Trophoblast cell (in vitro differentiated cells and primary cell): Measurements from ENCODE around the gene C16orf74.

Experiments
- DNase-seq, 2 donors: peaks; one replicate each; pipeline ENCODE4 v3.0.0-alpha.2; 2016
- H2AFZ ChIP-seq: 2 replicates; pipeline ENCODE4 v1.6.1; 2013; ENCODE audit warnings: low read length, moderate library complexity, mild to moderate bottlenecking; ENCODE audit not compliant: insufficient read depth, poor library complexity
- H2AK5ac ChIP-seq: 2 replicates; pipeline ENCODE4 v1.6.1; 2013; ENCODE audit warnings: mild to moderate bottlenecking, low read length
- H2BK120ac ChIP-seq: 2 replicates; pipeline ENCODE4 v1.6.1; 2013; ENCODE audit warnings: low read length, mild to moderate bottlenecking, moderate library complexity; ENCODE audit not compliant: insufficient read depth, poor library complexity
- H2BK12ac ChIP-seq: 2 replicates; pipeline ENCODE4 v1.6.1; 2013; ENCODE audit warnings: mild to moderate bottlenecking, low read length, moderate library complexity
- H2BK5ac ChIP-seq: 2 replicates; pipeline ENCODE4 v1.6.1; 2013; ENCODE audit warnings: low read length, low read depth, moderate library complexity, mild to moderate bottlenecking; ENCODE audit not compliant: poor library complexity
- H3K14ac ChIP-seq: 2 replicates; pipeline ENCODE4 v1.6.1; 2013; ENCODE audit warnings: mild to moderate bottlenecking, low read length
- H3K18ac ChIP-seq: 2 replicates; pipeline ENCODE4 v1.6.1; 2013; ENCODE audit warnings: mild to moderate bottlenecking, low read length
- H3K23ac ChIP-seq: 2 replicates; pipeline ENCODE4 v1.6.1; 2013; ENCODE audit warnings: low read length
- H3K27ac ChIP-seq: 2 replicates; pipeline ENCODE4 v1.5.1; 2013; ENCODE audit warnings: low read depth, mild to moderate bottlenecking, inconsistent platforms, low read length, moderate library complexity
- H3K27me3 ChIP-seq: 2 replicates; pipeline ENCODE4 v1.6.1; 2013; ENCODE audit warnings: inconsistent platforms, mild to moderate bottlenecking, low read length, moderate library complexity; ENCODE audit not compliant: insufficient read depth
- H3K36me3 ChIP-seq, 2 experiments: 1 replicate in 1 of 2; 2 replicates in 1 of 2; pipeline ENCODE4 v1.6.1; 2013; ENCODE audit warnings: low read length in 2 of 2, mild to moderate bottlenecking in 2 of 2, moderate library complexity in 1 of 2; ENCODE audit not compliant: insufficient read depth in 2 of 2, control insufficient read depth in 1 of 2
- H3K4ac ChIP-seq: 2 replicates; pipeline ENCODE4 v1.6.1; 2013; ENCODE audit warnings: low read depth, mild to moderate bottlenecking, low read length, moderate library complexity
- H3K4me1 ChIP-seq, 2 experiments: 1 replicate in 1 of 2; 2 replicates in 1 of 2; pipeline ENCODE4 v1.6.1; 2013; ENCODE audit warnings: low read length in 2 of 2, mild to moderate bottlenecking in 2 of 2, moderate library complexity in 1 of 2; ENCODE audit not compliant: insufficient read depth in 2 of 2, control insufficient read depth in 1 of 2
- H3K4me2 ChIP-seq: 2 replicates; pipeline ENCODE4 v1.6.1; 2013; ENCODE audit warnings: inconsistent platforms, mild to moderate bottlenecking, low read length, moderate library complexity
- H3K4me3 ChIP-seq: 2 replicates; pipeline ENCODE4 v1.5.1; 2013; ENCODE audit warnings: mild to moderate bottlenecking, low read depth, low read length, inconsistent platforms
- H3K79me1 ChIP-seq: one replicate; pipeline ENCODE4 v1.6.1; 2013; ENCODE audit warnings: low read length
- H3K79me2 ChIP-seq: 2 replicates; pipeline ENCODE4 v1.6.1; 2013; ENCODE audit warnings: low read length, mild to moderate bottlenecking; ENCODE audit not compliant: control insufficient read depth, insufficient read depth, poor library complexity
- H3K9ac ChIP-seq: 2 replicates; pipeline ENCODE4 v1.6.1; 2013; ENCODE audit warnings: mild to moderate bottlenecking, low read length
- H3K9me3 ChIP-seq: 2 replicates; pipeline ENCODE4 v1.6.1; 2013; ENCODE audit warnings: low read depth, mild to moderate bottlenecking, control low read depth, inconsistent platforms, low read length; ENCODE audit not compliant: insufficient read depth
- H4K12ac ChIP-seq: 2 replicates; pipeline ENCODE4 v1.6.1; 2013; ENCODE audit warnings: low read depth, mild to moderate bottlenecking, low read length, moderate library complexity
- H4K8ac ChIP-seq: 2 replicates; pipeline ENCODE4 v1.6.1; 2013; ENCODE audit warnings: low read depth, mild to moderate bottlenecking, low read length, moderate library complexity
- H4K91ac ChIP-seq: one replicate; pipeline ENCODE4 v1.6.1; 2013; ENCODE audit warnings: low read depth, mild to moderate bottlenecking, low read length, moderate library complexity
- WGBS: extraction: QIAGEN DNeasy Blood & Tissue Kit; methylation state at CpG from one replicate; pipeline ENCODE4 v1.1.7; 2013; ENCODE audit warnings: missing lambda C conversion rate; ENCODE audit not compliant: insufficient read length, insufficient coverage; ENCODE audit errors: extremely low coverage; 5-methylcytosine and 5-hydroxymethylcytosine counted together

C16orf74 gene

DNA sequence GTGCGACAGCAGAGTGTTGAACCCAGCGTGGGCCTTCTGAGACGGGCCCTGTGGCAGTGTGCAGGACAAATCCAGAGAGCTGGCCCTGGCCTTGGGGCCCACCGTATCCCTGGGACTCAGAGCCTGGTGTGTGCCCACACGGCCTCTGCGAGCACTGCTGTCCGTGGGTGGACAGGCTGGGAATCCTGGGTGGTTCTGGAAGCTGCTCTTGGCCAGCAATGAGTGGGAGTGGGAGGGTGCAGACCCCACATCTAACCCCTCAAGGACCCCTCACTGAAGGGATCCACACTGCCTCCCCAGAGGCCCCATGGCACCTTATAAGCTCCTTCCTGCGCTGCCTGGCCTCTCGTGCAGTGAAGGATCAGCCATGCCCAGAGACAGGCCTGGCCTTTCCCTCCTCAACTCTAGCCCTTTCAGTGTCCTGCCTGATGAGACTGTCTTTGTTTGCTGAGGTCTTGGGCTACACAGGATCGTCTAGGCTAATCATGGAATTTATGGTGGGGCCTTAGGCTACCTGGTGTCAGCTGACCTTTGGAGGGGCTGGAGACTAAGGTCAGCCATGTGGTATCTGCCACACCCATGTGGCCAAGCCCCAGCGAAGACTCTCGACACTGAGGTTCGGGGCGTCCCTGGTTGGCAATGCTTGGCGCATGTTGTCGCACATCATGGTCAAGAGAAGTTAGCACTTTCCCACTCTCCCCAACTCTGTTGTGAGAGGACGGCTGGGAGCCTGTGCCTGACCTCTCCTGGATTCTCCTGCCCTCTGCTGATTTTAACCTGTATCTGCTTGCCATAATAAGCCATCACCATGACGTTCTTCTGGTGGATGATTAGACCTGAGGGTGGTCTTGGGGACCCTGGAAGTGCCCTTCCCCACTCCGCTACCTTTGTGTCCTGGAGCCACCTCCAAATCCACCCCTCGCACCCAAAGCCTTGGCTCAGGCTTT is 45.7 kb downstream of the C16orf74 start:
- Histone ChIP-seq H3K9me3 (no peaks in the 10 kb centered on the region), H3K36me3 (no peaks in the 10 kb centered on the region), H3K9ac (no peak overlapping the region), H3K79me1 (no peaks in the 10 kb centered on the region), H3K23ac (no peak overlapping the region), H2AFZ (no peak overlapping the region), H4K91ac (no peak overlapping the region), H3K4me2 (no peak overlapping the region), H4K8ac (no peak overlapping the region), H4K12ac (no peak overlapping the region), H3K79me2 (no peaks in the 10 kb centered on the region), H2BK120ac (no peak overlapping the region), H3K14ac (no peak overlapping the region), H3K27ac (no peak overlapping the region), H3K4me1 (no peaks in the 10 kb centered on the region), H3K27me3 (no peaks in the 10 kb centered on the region), H2BK5ac (no peak overlapping the region), H3K4me3 (no peak overlapping the region), H3K4ac (no peak overlapping the region), H2AK5ac (no peak overlapping the region), H3K18ac (no peak overlapping the region), H2BK12ac (no peak overlapping the region)
- WGBS: no CpG with 5 or more reads among the region's 20 CpGs
- no peak for DNase-seq

DNA sequence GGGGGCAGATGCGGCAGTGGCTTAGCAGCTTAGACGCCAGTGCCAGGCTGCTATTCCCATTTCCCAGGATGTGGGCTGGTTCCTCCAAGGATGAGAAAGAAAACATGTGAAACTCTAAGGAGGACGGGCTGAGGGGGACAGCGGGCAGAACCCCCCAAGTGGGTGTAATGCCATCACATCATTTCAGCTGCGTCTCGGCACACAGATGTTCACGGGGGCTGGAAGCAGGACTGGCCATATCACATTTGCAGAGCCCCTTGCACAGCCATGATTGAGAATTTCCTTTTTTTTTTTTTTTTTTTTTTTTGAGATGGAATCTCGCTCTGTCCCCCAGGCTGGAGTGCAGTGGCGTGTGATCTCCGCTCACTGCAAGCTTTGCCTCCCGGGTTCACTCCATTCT is 46.9 kb downstream of the C16orf74 start:
- no peak overlapping the region for H4K8ac ChIP-seq
- no peaks in the 10 kb centered on the region for H3K27me3 ChIP-seq
- H3K4me1 ChIP-seq: no peaks in the 10 kb centered on the region
- H3K9me3 ChIP-seq: no peaks in the 10 kb centered on the region
- H3K18ac ChIP-seq: no peak overlapping the region
- H2AFZ ChIP-seq: no peak overlapping the region
- no peak overlapping the region for H3K14ac ChIP-seq
- no peak overlapping the region for H2BK12ac ChIP-seq
- no peak overlapping the region for H3K23ac ChIP-seq
- no peak for DNase-seq
- H3K9ac ChIP-seq: no peak overlapping the region
- no peak overlapping the region for H2BK120ac ChIP-seq
- H4K12ac ChIP-seq: no peak overlapping the region
- no peaks in the 10 kb centered on the region for H3K79me1 ChIP-seq
- H4K91ac ChIP-seq: no peak overlapping the region
- no peaks in the 10 kb centered on the region for H3K79me2 ChIP-seq
- H3K36me3 ChIP-seq: no peaks in the 10 kb centered on the region
- no peak overlapping the region for H3K4me3 ChIP-seq
- H3K27ac ChIP-seq: no peak overlapping the region
- no peak overlapping the region for H3K4me2 ChIP-seq
- whole genome bisulfite sequencing: no CpG with 5 or more reads among the region's 11 CpGs
- no peak overlapping the region for H2AK5ac ChIP-seq
- no peak overlapping the region for H3K4ac ChIP-seq
- no peak overlapping the region for H2BK5ac ChIP-seq

DNA sequence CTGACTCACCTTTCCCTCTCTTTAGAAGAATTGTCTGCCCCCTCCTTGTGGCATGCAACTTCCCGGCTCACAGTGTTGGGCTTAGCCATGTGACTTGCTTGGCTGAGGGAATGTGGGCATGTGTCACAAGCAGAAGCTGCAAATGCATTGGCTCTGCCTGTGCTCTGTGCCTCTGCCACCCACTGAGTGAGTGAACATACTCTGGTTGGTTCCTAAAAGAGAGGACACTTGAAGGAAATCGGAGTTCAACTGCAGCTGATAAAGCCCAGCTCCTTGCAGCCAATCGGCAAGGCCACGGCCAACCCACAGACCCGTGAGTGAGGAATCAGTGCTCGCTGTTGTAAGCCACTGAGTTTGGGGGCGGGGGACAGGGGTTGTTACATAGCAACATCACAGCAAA is 51.3 kb downstream of the C16orf74 start:
- Histone ChIP-seq H3K27ac (no peak overlapping the region), H3K4me2 (no peak overlapping the region)
- WGBS: no CpG with 5 or more reads among the region's 7 CpGs

DNA sequence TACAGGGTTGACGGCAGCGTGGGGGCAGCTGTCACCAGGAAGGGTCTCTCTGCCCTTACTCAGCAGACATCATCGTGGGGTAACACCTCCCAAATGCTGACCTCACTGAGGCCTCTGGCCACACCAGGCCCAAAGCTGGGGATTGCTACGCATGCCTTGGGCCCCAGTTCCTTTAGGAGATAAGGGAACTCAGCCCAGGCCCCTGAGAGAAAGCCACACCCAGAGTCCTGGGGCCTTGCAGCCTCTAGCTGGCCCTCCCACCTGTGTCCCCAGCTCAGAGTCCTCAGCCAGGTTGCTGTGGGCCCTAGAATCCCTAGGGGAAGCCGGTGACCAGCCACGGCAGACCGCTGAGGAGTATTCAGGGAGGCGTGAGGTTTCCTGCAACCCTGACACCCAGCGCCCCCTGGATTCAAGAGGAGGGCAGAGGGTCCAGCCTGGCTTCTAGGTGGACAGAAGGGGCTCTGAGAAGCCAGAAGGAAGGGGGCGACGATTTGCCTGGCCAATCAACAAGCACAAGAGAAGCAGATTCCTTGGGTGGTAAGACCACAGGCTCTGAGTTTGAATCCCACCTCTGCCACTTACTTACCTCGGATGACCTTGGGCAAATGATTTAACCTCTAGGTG is 51.8 kb downstream of the C16orf74 start:
- H3K27me3 ChIP-seq: no peaks in the 10 kb centered on the region
- no peak overlapping the region for H3K23ac ChIP-seq
- H2AK5ac ChIP-seq: no peak overlapping the region
- no peaks in the 10 kb centered on the region for H3K36me3 ChIP-seq
- no peak overlapping the region for H4K8ac ChIP-seq
- H4K12ac ChIP-seq: no peak overlapping the region
- no peak overlapping the region for H3K27ac ChIP-seq
- no peak overlapping the region for H2BK120ac ChIP-seq
- no peak overlapping the region for H3K9ac ChIP-seq
- no peak overlapping the region for H3K4me3 ChIP-seq
- H2BK5ac ChIP-seq: no peak overlapping the region
- no peak overlapping the region for H3K4me2 ChIP-seq
- no peaks in the 10 kb centered on the region for H3K79me2 ChIP-seq
- no CpG with 5 or more reads among the region's 12 CpGs for WGBS
- H3K14ac ChIP-seq: no peak overlapping the region
- DNase-seq: no peak
- no peak overlapping the region for H3K18ac ChIP-seq
- no peak overlapping the region for H3K4ac ChIP-seq
- no peak overlapping the region for H2BK12ac ChIP-seq
- H3K4me1 ChIP-seq: no peaks in the 10 kb centered on the region
- no peak overlapping the region for H4K91ac ChIP-seq
- no peak overlapping the region for H2AFZ ChIP-seq
- no peaks in the 10 kb centered on the region for H3K79me1 ChIP-seq
- H3K9me3 ChIP-seq: peaks cover 2% of the 10 kb centered on the region

More for the DNA sequence above, 51.3 kb downstream of the C16orf74 start:
- Histone ChIP-seq H2BK120ac (no peak overlapping the region), H3K23ac (no peak overlapping the region), H3K79me1 (no peaks in the 10 kb centered on the region), H3K9me3 (peaks cover 2% of the 10 kb centered on the region), H3K4me1 (no peaks in the 10 kb centered on the region), H4K91ac (no peak overlapping the region), H3K4ac (no peak overlapping the region), H2AK5ac (no peak overlapping the region), H3K18ac (no peak overlapping the region), H3K4me3 (no peak overlapping the region), H4K8ac (no peak overlapping the region), H2AFZ (no peak overlapping the region), H3K79me2 (no peaks in the 10 kb centered on the region), H2BK12ac (no peak overlapping the region), H4K12ac (no peak overlapping the region), H3K9ac (no peak overlapping the region), H3K27me3 (no peaks in the 10 kb centered on the region), H3K14ac (no peak overlapping the region), H2BK5ac (no peak overlapping the region), H3K36me3 (no peaks in the 10 kb centered on the region)
- peak; percentile 57 to 76 for DNase-seq
